ENCODE data around the gene TMEM95.

DNA sequence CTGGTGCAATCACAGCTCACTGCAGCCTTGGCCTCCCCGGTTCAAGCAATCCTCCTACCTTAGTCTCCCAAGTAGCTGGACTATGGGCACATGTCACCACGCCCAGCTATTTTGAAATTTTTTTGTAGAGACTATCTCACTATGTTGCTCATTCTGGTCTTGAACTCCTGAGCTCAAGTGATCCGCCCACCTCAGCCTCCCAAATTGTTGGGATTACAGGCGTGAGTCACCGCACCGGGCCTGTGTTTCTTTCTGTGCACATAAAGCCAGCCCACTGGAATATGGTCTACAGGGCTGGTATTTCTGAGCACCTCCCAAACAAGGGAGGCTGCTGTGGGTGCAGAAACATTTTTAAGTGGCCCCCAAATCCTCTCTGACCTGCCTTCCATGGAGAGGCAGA is 8.4 kb downstream of the TMEM95 start:
- TF ChIP-seq, protein P1, sequence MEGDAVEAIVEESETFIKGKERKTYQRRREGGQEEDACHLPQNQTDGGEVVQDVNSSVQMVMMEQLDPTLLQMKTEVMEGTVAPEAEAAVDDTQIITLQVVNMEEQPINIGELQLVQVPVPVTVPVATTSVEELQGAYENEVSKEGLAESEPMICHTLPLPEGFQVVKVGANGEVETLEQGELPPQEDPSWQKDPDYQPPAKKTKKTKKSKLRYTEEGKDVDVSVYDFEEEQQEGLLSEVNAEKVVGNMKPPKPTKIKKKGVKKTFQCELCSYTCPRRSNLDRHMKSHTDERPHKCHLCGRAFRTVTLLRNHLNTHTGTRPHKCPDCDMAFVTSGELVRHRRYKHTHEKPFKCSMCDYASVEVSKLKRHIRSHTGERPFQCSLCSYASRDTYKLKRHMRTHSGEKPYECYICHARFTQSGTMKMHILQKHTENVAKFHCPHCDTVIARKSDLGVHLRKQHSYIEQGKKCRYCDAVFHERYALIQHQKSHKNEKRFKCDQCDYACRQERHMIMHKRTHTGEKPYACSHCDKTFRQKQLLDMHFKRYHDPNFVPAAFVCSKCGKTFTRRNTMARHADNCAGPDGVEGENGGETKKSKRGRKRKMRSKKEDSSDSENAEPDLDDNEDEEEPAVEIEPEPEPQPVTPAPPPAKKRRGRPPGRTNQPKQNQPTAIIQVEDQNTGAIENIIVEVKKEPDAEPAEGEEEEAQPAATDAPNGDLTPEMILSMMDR (IDR thresholded peaks at IDR 0.05; ENCODE audit: low read depth, low read length): no peak
- no peak for TF ChIP-seq EZH2phosphoT487 (IDR thresholded peaks at IDR 0.05; ENCODE audit: low read depth)

Data from OCI-LY3 (cell line).